HG02610 (cell line): ENCODE measurements around the gene GRIK4.

Source experiments
- ATAC-seq: cut with Tn5 transposase; IDR thresholded peaks from one replicate; pipeline ENCODE4 v1.9.1; 2021; ENCODE audit warnings: mild to moderate bottlenecking, moderate library complexity; ENCODE audit not compliant: unreplicated experiment

Gene GRIK4

GRCh38 chr11:120959189-120959588, 447.6 kb downstream of the GRIK4 start:
- no peak for ATAC-seq

DNA sequence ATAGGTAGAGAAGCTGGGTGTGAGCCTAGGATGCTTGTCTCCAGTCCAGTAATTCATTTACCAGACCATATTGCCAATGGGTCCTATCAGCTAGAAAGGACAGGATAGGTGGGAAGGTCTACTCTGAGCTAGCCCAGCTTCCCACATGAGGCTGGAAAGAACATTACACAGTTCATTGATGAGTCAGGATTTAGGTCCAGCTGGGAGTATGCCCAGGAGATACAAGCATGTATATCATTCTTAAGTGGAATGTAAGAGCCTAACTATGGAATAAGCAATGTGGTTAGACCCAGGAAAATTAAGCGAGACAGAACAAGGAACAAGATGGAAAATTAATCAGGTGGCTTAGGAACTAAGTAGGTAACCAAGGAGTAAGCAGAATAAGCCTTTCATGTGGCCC, 453.3 kb downstream of the GRIK4 start:
- ATAC-seq: no peak

DNA sequence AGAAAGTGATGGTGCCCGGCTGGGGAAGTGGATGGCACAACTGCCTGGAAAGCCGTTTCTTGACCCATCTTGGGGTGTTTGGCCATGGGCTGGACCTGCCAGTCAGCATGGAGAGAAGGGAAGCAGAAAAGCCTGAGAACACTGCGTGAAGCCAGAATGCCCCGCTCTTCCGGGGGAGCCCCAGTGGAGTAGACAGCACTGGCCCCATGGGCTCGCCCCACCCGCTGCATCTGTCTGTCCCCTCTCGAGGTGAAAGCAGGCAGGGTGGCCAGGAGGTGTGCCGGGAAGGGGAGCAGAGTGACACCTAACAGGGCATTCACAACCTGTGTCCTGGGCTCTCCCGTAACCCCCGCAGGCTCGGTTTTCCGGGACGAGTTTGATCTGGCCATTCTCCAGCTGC, 455.3 kb downstream of the GRIK4 start:
- ATAC-seq: no peak

DNA sequence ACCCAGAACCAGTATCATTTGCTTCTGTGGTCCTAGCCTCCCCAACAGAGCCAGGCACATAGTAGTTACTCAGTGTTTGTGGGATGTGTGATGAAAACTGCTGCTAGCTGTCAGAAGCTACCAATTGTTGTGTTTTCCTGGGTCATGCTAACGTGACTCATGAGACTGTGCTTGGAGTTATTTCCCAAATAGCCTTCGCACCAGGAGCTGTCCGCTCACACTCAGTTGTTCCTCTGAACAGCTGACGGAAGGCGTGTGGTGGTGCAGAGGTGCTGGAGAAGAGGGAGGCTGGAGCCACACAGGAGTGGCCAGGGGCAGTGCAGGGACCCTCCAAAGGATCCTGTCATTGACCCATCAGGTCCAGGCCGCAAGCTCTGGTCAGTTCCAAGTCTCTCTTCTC, 458.4 kb downstream of the GRIK4 start:
- no peak for ATAC-seq

DNA sequence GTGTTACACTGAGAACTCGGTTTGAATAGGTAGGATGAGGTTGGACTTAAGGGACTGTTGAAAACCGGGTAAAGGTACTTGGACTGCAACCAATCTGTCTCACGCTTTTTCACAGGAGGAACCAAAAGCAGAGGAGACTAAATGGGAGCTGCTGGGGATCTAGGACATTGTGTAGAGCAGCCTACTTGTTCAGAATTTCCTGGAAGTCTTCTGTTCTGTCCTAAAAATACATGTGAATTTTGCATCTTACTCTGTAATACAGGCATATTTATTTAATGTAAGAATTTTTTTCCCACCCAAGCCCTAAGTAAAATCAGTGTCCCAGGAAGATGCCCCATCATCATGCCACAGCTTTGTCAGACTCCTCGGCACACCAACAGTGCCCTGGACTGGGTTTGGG, 460.3 kb downstream of the GRIK4 start:
- ATAC-seq: no peak

GRCh38 chr11:120972621-120973020, 461.1 kb downstream of the GRIK4 start:
- ATAC-seq: no peak

DNA sequence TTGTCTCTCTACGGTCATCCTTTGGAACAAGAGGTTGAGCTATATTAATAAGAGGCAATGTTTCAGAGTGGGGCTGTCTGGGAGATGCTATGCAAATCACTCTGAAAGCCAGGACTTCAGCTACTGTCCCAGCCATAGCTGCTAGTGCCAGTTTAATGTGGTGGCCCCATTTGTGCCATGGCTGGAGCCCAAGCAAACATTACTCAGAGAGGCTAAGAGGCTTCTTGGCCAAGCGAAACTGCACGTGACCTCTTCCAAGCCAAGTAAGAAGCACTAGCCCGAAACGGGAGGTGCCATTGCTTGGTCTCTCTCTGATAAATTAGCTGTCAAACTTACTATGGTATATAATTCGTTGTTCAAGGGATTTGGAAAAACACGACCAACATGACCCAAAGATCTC, 462.0 kb downstream of the GRIK4 start:
- ATAC-seq: no peak

DNA sequence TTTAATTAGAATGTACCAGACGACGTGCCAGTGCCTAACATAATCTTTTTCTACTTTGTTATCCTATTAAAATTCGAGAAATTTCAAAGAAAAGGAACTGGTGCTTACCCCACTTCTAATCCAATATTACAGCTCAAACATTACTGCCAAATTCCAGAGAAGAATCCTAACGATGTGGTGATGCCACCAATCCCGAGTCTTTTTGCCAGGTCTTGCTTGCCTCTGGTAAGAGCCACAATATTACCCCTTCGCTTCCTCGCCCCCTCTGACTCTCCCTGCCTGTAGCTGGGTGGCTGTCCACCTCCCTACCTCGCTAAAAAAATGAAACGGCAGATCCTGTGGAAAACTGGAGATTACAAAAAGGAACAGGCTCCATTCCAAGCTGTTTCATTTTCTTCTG, 462.9 kb downstream of the GRIK4 start:
- ATAC-seq: no peak

- ATAC-seq: no peak
Measured at GRCh38 chr11:120974965-120975364, 463.4 kb downstream of the GRIK4 start.

GRCh38 chr11:120977266-120978137, 466.0 kb downstream of the GRIK4 start:
- ATAC-seq: no peak

DNA sequence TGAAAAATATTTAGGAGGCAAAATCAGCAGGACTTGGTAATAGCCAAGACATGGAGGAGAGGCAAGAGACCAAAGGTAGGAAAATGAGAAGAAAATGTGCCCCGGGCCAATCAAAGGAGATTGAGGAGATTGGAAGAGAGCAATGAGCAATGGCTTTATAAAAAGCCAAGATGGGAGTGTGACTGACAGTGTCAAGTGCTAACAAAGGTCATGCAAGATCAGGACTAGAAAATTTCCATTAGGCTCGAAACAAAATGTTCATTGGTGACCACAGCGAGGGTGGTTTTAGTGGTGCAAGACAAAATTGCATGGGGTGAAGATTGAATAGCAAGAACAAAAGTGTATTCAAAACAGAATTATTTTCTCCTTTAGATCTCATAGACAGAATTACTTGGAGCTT, 467.2 kb downstream of the GRIK4 start:
- no peak for ATAC-seq

DNA sequence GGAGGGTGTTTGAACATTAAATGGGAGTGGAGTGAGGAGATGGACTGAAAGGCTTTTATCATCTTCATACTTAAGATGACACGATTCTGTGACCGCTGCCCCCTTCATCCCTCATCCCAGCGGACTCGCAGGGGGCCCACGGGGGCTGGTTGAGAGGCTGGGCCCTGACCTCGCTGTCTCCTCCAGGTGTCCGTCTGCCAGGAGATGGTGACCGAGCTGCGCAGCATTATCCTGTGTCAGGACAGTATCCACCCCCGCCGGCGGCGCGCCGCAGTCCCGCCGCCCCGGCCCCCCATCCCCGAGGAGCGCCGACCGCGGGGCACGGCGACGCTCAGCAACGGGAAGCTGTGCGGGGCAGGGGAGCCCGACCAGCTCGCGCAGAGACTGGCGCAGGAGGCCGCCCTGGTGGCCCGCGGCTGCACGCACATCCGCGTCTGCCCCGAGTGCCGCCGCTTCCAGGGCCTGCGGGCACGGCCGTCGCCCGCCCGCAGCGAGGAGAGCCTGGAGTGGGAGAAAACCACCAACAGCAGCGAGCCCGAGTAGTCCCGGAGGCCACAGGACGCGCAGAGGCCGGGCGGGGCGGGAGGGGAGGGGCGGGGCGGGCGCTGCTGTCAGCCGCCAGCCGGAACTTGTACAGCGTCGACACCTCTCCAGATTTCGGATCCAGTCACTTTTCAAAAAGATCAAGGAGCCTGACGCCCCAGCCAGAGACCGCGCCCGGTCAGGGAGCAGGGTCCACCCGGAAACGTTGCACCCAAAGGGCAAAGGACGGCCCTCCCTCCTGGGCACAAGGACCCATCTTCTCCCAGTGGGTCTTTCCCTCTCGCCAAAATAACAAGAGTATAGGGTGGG, 474.4 kb downstream of the GRIK4 start:
- ATAC-seq: no peak

DNA sequence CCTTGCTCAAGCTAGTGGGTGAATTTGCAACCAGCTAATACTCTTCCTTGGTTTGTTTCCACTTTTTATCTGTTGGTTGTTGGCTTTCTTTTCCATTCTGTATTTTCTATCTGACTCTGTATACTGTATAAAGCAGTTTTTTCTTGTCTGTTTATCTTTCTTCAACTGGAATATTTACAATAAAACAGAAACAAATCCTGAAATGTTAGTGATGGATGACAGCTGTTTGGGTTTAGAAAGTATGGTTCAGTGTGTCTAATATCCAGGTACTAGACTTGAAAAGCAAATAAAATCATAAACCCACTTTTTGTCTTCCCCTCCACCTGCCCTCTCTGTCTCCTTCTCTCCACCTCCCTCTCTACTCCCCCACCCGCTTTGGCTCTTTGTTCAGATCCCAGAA, 477.1 kb downstream of the GRIK4 start:
- no peak for ATAC-seq

DNA sequence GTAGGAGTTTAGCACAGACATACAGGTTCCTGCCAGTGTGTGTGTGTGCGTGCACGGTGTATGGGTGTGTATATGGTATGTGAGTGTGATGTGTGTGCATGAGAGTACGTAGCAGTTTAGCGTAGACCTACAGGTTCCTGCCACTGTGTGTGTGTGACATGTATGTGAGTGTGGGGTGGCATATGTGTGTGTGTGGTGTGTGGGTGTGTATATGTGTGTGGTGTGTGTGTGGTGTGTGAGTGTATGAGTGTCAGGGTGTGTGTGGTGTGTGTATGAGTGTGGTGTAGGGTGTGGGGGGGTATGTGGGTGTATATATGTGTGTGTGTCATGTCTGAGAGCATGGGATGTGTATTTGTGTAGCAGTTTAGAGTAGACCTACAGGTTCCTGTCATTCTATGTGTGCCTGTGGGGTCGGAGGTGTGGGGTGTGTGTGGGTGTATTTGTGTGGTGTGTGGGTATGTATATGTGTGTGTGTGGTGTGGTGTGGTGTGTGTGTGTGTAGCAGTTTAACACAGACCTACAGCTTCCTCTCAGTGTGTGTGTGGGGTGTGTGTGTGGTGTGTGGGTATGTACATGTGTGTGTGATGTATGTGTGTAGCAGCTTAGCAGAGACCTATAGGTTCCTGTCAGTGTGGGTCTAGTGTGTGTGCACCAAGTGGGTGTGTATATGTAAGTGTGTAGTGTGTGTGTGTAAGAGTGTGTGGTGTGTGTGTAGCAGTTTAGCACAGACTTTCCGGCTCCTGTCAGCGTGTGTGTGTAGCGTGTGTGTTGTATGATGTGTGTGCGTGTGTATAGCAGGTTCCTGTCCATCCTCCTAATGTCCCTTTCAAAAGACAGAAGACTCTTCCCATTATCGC, 480.5 kb downstream of the GRIK4 start:
- ATAC-seq: no peak

DNA sequence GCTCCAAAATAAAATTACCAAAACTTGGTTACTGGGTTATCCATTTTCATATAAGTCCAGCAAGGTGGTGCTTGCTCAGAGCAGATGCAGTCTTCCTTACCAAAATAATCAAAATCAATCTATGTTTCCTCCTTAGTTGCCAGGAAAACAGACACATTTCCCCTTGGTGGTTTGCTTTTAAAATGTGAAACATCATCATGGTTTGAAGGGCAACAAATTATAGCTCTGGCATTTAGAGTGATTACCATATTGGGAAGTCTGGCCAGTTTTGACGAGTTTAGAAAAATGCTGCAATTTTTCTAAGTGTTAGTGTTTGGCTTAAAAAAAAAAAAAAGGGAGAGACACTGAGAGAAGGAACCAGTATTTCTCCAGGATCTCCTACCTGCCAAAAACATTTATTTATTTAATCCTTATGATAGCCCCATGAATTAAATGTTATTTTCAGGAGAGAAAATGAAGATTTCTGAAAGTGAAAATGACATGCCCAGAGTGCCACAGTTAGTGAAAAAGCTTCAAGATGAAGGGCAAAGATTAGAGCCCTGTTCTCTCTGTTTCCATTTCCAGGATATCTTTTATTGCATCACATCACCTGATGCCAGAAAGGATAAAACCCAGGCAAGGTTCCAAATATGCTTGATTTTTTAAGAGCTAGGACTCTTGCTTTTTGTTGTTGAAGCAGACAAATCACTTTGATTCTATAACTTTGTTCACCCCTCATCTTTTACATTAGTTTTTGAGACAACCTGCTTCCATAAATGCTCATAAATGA, 482.7 kb downstream of the GRIK4 start:
- ATAC-seq: no peak

DNA sequence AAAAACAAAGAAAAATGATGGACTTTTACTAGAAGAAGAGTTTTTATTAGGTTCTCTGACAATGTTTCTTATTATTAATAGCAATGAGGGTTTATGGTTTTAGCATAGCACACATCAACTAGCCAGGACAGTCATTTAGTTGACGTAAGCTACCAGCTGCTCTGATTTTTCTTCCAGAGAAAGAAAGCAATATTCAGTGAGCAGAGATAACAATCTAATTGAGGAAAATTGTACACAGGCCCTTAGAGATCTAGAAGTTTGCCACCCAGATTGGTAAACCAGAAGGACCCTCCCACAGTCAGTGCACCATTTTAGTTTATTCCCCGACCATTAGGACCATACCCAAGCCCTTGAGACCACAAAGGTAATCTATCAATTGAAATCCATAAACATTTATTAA, 483.6 kb downstream of the GRIK4 start:
- no peak for ATAC-seq

DNA sequence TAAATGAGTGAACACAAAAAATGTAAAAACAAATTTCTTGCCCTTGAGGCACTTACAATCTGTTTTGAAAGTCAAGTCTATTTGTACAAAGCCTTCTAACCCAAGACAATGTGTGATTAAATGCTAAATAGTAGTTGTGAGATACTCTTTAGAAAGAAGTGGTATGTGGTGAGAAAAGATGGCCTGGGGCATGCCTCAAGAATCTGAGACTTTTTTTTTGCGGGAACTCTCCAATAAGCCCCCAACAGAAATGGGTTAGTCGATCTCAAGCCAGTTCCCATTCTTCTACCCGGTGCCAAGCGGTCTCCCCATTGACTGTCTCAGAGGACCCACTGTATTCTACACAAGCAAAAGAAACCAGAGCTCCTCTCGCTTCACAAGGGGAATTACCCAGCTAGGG, 485.4 kb downstream of the GRIK4 start:
- ATAC-seq: no peak

DNA sequence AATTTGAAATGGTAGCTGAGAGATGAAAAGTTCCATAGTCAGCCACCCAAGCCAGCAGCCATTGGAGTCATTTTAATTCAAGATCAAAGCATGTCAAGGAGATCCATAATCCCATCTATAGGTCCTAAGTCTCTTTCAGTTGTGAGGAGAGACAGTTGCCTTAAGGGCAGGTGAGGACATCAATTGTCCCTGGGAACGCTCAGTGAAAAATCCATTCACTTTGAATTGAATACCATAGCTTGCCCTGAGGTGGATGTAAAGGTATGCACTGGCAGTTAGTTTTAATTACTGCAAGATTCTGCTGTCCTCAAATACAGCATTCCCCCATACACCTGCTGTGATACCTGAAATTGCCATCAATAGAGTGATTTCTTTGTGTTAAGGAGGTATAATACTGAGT, 487.0 kb downstream of the GRIK4 start:
- no peak for ATAC-seq

GRCh38 chr11:121004206-121004840, 492.8 kb downstream of the GRIK4 start:
- no peak for ATAC-seq

DNA sequence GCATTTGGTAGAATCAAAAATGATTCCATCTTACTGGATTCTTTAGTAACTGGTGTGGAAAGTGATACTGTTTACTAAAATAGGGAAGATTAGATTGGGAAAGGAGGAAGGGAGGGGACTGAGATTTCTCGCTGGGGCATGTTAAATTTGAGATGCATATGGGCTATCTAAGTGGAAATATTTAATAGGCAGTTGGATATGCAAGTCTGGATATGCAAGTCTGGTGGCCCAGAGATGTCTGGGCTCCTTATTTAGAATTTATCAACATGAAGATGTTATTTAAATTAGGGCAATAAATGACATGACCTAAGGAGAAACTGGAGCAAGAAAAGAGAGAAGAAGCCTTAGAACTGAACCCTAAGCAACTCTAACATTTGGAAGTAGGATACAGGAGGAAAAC, 495.4 kb downstream of the GRIK4 start:
- no peak for ATAC-seq
